ENCODE results near the gene SDCCAG8.
A peak's percentile ranks its signal among the peaks of the same experiment; 100 is the strongest.

SDCCAG8 gene

DNA sequence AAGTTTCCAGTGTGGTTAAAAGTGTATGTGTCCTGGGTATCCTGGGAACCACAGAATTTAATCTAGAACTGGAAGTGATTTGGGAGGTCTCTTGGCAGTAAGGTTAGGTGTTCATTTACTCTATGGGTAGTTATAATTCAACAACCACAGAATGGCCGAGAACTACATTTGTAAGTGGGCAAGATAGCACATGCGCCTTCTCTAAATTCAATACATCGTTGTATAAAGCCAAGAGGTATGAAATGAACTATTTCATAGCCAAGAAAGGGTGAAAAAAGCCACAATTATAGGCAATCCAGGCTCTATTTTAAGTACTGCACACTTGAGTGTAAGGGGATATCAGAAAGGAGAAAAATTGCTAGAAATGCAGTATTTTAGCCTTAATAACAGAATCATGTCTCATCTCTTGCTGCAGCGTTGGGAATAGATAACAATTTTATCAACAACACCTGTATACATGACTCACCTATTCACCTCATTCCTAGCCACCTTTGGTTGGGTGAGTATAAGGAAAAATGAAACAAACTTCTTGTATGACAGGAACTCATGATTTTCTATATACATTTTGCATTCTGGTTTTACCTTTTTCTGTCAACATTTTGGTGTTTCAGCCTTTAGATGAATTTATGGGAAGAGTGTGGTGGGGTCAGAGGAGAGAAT lies 4.5 kb downstream of the SDCCAG8 start:
- no peak overlapping the region for H3K4me3 Mint-ChIP-seq
- peaks cover 30% of the 10 kb centered on the region for H3K36me3 Mint-ChIP-seq (ENCODE audit: low read depth)
- no peaks in the 10 kb centered on the region for H3K9me3 Mint-ChIP-seq
- intact Hi-C loops (cut with micrococcal nuclease) = no loop called here
- H3K4me1 Mint-ChIP-seq (ENCODE audit: low read depth) = peaks cover 52% of the 10 kb centered on the region
- no peaks in the 10 kb centered on the region for H3K27me3 Mint-ChIP-seq
- H3K27ac Mint-ChIP-seq = peak overlapping the region; percentile 35

DNA sequence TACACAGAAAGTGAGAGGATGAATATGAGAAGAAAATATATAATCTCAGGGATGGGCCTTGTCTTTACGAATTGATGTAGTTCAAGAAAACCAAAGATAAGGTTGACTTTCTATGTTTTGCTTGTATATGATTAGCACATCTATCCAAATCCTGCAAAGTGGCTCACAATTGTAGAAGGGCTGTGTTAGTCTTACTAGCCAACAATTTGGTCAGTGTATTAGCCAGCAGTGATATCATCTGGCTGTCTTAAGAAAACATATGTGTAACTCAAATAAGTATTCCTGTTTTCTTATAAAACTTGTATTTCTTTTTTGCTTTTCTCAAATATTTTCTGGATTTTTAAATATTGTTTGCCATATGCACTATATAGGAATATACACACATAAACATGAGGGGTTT lies 5.5 kb downstream of the SDCCAG8 start:
- Mint-ChIP-seq H3K27me3 (no peaks in the 10 kb centered on the region), H3K9me3 (no peaks in the 10 kb centered on the region), H3K4me3 (no peak overlapping the region), H3K36me3 (ENCODE audit: low read depth) (peaks cover 26% of the 10 kb centered on the region), H3K4me1 (ENCODE audit: low read depth) (peaks cover 53% of the 10 kb centered on the region), H3K27ac (peak overlapping the region; percentile 35)
- intact Hi-C loops (cut with micrococcal nuclease) = no loop called here

- Mint-ChIP-seq H3K4me1 (ENCODE audit: low read depth) (peaks cover 63% of the 10 kb centered on the region), H3K27me3 (no peaks in the 10 kb centered on the region), H3K27ac (peak overlapping the region; percentile 84), H3K4me3 (no peak overlapping the region), H3K36me3 (ENCODE audit: low read depth) (peaks cover 15% of the 10 kb centered on the region), H3K9me3 (no peaks in the 10 kb centered on the region)
- intact Hi-C loops (cut with micrococcal nuclease) = loop anchor here (1.0 kb wide), 1 partner anchor 8 kb away; the partner anchor contains the start of gene SDCCAG8
These were observed 8.9 kb downstream of the SDCCAG8 start for GRCh38 chr1:243264717-243265116.

DNA sequence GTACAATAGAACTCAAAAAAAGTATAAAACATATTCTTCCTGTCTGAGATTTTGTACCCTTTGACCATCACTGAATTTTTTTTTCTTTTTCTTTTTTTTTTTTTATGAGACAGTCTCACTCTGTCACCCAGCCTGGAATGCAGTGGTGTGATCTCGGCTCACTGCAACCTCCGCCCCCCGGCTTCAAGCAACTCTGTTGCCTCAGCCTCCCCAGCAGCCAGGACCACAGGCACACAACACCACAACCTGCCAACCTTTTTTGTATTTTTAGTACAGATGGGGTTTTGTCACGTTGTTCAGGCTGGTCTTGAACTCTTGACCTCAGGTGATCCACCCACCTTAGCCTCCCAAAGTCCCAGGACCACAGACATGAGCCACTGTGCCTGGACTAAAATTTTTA lies 10.4 kb downstream of the SDCCAG8 start:
- no peak overlapping the region for H3K4me3 Mint-ChIP-seq
- H3K4me1 Mint-ChIP-seq (ENCODE audit: low read depth) = peaks cover 60% of the 10 kb centered on the region
- H3K27me3 Mint-ChIP-seq = no peaks in the 10 kb centered on the region
- no peaks in the 10 kb centered on the region for H3K9me3 Mint-ChIP-seq
- H3K36me3 Mint-ChIP-seq (ENCODE audit: low read depth) = peaks cover 11% of the 10 kb centered on the region
- intact Hi-C loops (cut with micrococcal nuclease) = no loop called here
- H3K27ac Mint-ChIP-seq = peak overlapping the region; percentile 91

- Mint-ChIP-seq H3K36me3 (ENCODE audit: low read depth) (peaks cover 10% of the 10 kb centered on the region), H3K27me3 (no peaks in the 10 kb centered on the region), H3K27ac (peak overlapping the region; percentile 91), H3K4me3 (peak overlapping the region; percentile 62), H3K9me3 (no peaks in the 10 kb centered on the region), H3K4me1 (ENCODE audit: low read depth) (peaks cover 58% of the 10 kb centered on the region)
- intact Hi-C loops (cut with micrococcal nuclease) = no loop called here
These were observed 11.6 kb downstream of the SDCCAG8 start for GRCh38 chr1:243267471-243267880.

DNA sequence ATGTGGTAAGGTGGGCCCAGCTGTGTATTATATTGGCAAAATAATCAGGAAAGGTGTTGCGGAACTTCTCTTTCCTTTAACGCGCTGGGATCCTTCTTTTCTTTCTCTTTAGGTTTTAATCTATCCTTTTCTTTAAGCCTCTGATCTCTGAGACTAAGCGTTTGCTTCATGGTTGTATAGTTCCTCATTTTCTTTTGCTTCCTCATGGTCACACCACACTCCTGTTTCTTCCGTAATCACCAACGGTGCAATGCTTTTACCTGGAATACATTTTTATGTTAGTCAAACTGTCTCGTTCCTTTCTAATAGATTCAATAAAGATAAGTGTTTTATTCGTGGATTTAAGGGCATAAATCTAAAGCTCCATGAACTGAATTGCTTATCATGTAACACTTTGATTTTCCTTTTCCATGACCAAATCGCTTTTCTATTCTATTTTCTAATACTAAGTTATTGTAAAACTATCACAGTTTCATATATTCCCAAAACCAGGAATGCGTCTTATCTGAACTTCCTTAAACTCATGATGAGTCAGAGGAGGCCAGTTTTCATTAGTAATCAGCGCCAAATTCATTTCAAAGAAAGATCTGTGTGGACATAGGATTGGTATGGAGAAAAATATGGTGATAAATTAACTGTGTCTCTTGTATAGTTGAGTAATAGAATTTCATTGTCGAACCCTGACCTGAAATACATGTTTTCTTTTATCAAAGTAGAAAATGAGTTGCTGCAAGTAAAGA lies 12.2 kb downstream of the SDCCAG8 start:
- Mint-ChIP-seq H3K4me3 (peak overlapping the region; percentile 62), H3K27ac (peak overlapping the region; percentile 91), H3K4me1 (ENCODE audit: low read depth) (peaks cover 53% of the 10 kb centered on the region), H3K9me3 (no peaks in the 10 kb centered on the region), H3K36me3 (ENCODE audit: low read depth) (peaks cover 10% of the 10 kb centered on the region), H3K27me3 (no peaks in the 10 kb centered on the region)
- intact Hi-C loops (cut with micrococcal nuclease) = loop anchor here (2.0 kb wide), 2 partner anchors 13 to 17 kb away; partner anchors contain the start of gene CEP170

- H3K27me3 Mint-ChIP-seq = no peaks in the 10 kb centered on the region
- H3K4me3 Mint-ChIP-seq = peak overlapping the region; percentile 57
- no peaks in the 10 kb centered on the region for H3K9me3 Mint-ChIP-seq
- peak overlapping the region; percentile 91 for H3K27ac Mint-ChIP-seq
- H3K4me1 Mint-ChIP-seq (ENCODE audit: low read depth) = peaks cover 48% of the 10 kb centered on the region
- peaks cover 18% of the 10 kb centered on the region for H3K36me3 Mint-ChIP-seq (ENCODE audit: low read depth)
- intact Hi-C loops (cut with micrococcal nuclease) = loop anchor here (2.0 kb wide), 2 partner anchors 14 to 16 kb away; partner anchors contain the start of gene CEP170
These were observed 13.1 kb downstream of the SDCCAG8 start for GRCh38 chr1:243268751-243269460.

DNA sequence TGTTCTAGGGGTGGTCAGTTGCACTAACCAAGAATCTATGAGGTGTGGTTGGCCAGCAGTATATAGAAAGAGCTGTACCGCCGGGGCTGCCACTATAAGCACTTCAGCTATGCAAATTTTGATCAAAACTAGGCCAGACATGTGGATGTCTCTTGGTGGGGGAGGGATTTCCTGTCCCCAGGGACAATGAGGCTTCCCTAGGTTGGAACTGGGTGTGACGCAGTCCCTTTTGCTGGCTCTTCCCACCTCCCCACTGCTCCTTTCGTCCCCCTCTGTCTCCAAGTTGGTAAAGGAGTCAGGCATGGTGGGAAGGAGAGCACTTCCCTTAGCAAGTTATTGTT lies 13.6 kb downstream of the SDCCAG8 start:
- H3K4me1 Mint-ChIP-seq (ENCODE audit: low read depth) = peaks cover 43% of the 10 kb centered on the region
- intact Hi-C loops (cut with micrococcal nuclease) = loop anchor here (2.0 kb wide), 2 partner anchors 15 kb away; partner anchors contain the start of gene CEP170
- H3K36me3 Mint-ChIP-seq (ENCODE audit: low read depth) = peaks cover 23% of the 10 kb centered on the region
- no peak overlapping the region for H3K4me3 Mint-ChIP-seq
- no peaks in the 10 kb centered on the region for H3K27me3 Mint-ChIP-seq
- peak overlapping the region; percentile 91 for H3K27ac Mint-ChIP-seq
- no peaks in the 10 kb centered on the region for H3K9me3 Mint-ChIP-seq

DNA sequence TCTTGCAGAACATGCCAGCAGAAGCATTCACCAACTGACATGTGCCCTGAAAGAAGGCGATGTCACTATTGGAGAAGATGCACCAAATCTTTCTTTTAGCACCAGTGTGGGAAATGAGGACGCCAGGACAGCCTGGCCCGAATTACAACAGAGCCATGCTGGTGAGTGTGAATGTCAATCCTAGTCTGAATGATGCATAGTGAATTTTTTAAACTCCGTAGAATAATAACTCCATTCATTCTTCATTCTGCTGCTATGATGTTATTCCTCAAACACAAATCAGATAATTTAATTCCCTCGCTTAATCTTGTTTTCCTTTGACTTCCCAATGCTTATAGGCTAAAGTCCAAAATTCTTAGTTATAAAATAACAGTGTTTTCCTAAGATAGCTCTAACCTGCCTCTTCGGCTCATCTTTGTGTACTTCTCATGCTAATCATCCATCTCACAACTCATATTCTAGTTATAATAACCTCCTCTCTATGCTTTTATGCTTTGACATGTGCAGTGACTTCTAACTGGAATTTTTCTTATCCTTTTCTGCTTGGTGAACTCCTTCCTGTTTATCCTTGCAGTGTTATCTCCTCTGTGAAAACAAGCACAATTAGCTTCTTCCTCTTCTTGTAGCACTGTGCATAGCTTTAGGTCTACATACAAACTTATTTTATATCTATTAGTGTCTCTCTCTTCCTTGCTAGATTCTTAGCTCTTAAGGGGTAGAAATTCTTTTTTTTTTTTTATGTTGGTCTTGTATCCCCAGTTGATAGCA lies 14.4 kb downstream of the SDCCAG8 start:
- Mint-ChIP-seq H3K4me1 (ENCODE audit: low read depth) (peaks cover 34% of the 10 kb centered on the region), H3K36me3 (ENCODE audit: low read depth) (peaks cover 30% of the 10 kb centered on the region), H3K27ac (peak overlapping the region; percentile 45), H3K27me3 (no peaks in the 10 kb centered on the region), H3K4me3 (no peak overlapping the region), H3K9me3 (no peaks in the 10 kb centered on the region)
- intact Hi-C loops (cut with micrococcal nuclease) = no loop called here

DNA sequence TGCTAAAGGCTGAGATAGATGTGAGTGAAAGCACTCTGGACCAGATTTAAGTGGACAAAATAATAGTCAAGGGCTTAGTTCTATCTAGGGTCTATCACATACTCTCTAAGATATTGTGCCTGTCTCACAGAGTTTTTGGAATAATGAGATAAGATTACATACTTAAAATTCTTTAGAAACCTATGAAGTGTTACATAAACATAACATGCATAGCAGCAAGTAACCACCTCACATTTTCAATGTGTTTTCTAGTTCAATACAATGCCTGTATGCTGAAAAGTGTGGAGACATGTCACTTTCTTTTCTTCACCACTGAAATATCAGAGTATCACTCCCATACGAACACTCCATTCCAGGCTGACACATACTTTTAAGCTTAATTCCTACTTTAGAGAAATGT lies 16.2 kb downstream of the SDCCAG8 start:
- no peak overlapping the region for H3K27ac Mint-ChIP-seq
- intact Hi-C loops (cut with micrococcal nuclease) = no loop called here
- H3K4me3 Mint-ChIP-seq = no peak overlapping the region
- peaks cover 47% of the 10 kb centered on the region for H3K36me3 Mint-ChIP-seq (ENCODE audit: low read depth)
- H3K4me1 Mint-ChIP-seq (ENCODE audit: low read depth) = peaks cover 33% of the 10 kb centered on the region
- no peaks in the 10 kb centered on the region for H3K27me3 Mint-ChIP-seq
- H3K9me3 Mint-ChIP-seq = no peaks in the 10 kb centered on the region

DNA sequence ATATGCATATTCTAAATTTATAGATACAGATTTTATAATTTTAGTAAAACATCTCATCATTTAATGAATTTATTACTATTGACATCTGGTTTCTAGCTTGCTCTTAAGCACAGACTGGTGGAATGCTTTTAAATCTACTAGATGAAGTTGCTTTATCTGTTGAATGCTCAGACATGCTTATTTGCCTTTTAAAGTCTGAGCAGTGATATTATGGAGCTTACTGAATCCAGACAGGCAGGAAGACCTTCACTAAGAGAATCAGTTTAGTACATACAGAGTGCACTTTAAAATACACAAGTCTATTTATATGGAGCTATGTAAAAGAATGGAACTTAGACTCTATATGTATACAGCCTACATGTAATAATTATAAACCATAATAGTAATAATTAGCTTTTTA lies 16.6 kb downstream of the SDCCAG8 start:
- Mint-ChIP-seq H3K4me3 (no peak overlapping the region), H3K27ac (no peak overlapping the region), H3K9me3 (no peaks in the 10 kb centered on the region), H3K27me3 (no peaks in the 10 kb centered on the region), H3K4me1 (ENCODE audit: low read depth) (peaks cover 33% of the 10 kb centered on the region), H3K36me3 (ENCODE audit: low read depth) (peaks cover 51% of the 10 kb centered on the region)
- intact Hi-C loops (cut with micrococcal nuclease) = no loop called here

GRCh38 chr1:243273506-243273905 lies 17.7 kb downstream of the SDCCAG8 start:
- H3K27ac Mint-ChIP-seq = no peak overlapping the region
- no peaks in the 10 kb centered on the region for H3K9me3 Mint-ChIP-seq
- H3K36me3 Mint-ChIP-seq (ENCODE audit: low read depth) = peaks cover 60% of the 10 kb centered on the region
- H3K27me3 Mint-ChIP-seq = no peaks in the 10 kb centered on the region
- H3K4me1 Mint-ChIP-seq (ENCODE audit: low read depth) = peaks cover 22% of the 10 kb centered on the region
- H3K4me3 Mint-ChIP-seq = no peak overlapping the region
- intact Hi-C loops (cut with micrococcal nuclease) = no loop called here

DNA sequence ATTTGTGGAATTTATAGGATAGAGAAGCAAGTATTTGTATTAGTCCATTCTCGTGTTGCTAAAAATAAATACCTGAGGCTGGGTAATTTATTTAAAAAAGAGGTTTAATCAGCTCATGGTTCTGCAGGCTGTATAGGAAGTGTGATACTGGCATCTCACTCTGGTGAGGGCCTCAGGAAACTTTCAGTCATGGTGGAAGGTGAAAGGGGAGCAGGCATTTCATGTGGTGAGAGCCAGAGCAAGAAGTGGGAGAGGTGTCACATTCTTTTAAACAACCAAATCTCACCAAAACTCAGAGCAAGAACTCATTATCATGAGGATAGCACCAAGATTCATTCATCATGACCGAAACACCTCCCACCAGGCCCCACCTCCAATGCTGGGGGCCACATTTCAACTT lies 18.1 kb downstream of the SDCCAG8 start:
- intact Hi-C loops (cut with micrococcal nuclease) = no loop called here

More for the DNA sequence above, 18.1 kb downstream of the SDCCAG8 start:
- no peaks in the 10 kb centered on the region for H3K9me3 Mint-ChIP-seq
- no peaks in the 10 kb centered on the region for H3K27me3 Mint-ChIP-seq
- H3K36me3 Mint-ChIP-seq (ENCODE audit: low read depth) = peaks cover 60% of the 10 kb centered on the region
- H3K27ac Mint-ChIP-seq = no peak overlapping the region
- H3K4me3 Mint-ChIP-seq = no peak overlapping the region
- H3K4me1 Mint-ChIP-seq (ENCODE audit: low read depth) = peaks cover 18% of the 10 kb centered on the region
